Measurements from ENCODE around the gene MOB3B.

MOB3B gene

DNA sequence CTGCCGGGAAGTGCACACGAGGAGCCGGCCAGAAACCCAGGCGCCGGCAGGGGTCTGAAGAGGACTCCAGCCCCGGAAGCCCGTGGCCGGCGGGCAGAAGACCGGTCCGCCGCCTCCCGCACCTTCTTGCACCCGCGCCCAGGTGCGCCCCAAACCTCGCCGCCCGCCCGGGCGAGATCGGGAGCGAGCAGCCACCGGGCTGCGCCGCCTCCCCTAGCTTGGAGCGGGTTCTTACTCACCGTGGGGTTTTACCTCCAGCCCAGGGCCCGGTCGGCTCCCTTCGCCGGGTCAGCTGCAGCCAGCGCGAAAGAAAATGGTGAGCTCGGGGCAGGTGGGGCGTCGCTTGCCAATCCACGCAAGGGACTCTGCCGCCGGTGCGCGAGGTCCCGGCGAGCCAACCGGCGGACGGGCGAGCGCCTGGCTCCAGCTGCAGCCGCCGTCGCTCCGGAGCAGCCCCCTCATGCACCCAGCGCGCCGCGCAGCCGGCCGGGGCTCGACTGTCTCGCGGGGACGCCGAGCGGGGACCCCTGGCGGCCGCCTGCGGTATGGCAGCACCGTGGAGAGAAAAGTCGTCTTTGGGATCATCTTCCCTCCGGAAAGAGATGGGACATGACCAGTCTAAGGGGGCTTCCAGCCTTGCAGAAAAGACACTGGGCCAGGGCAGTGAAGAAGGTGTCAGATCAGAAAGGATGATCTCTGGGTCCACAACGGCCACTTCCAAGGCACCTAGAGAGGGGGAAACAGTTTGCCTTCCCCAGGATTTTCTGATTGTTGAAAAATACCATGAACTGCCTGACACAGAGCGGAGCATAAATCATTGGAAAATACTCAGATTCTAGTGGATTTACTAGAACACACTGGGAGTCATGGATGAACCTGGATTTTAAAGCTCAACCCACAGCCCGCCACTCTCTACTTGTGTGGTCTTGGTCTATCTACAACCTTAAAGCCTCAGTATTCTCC lies at the start of gene MOB3B:
MOB3B (minus strand) TSS at position 499 of the 963 bp plus-strand sequence. CDS start 74,264 bp downstream, outside the sequence.
- Histone ChIP-seq H3K4me3 (ENCODE audit: low read depth in 1 of 5, low read length in 5 of 5) (peak within 1 kb of the TSS; percentile 77 to 92 (median 82)), H3K27ac (ENCODE audit: low read depth, low read length) (peak within 1 kb of the TSS; percentile 82), H3K4me1 (ENCODE audit: control insufficient read depth in 5 of 5, insufficient read depth in 5 of 5, low read length in 5 of 5) (peaks cover 0 to 26% (median 16%) of the 10 kb centered on the region in 5 donors), H3K36me3 (ENCODE audit: control insufficient read depth in 5 of 5, insufficient read depth in 5 of 5, low read length in 5 of 5) (no peaks in the 10 kb centered on the region), H3K9ac (ENCODE audit: low read length in 5 of 5) (peak within 1 kb of the TSS; percentile 58 to 93 (median 86)), H3K9me3 (ENCODE audit: control insufficient read depth in 5 of 5, low read length in 5 of 5) (no peaks in the 10 kb centered on the region), H3K27me3 (ENCODE audit: control insufficient read depth in 5 of 5, insufficient read depth in 4 of 5, low read length in 5 of 5) (no peaks in the 10 kb centered on the region)

DNA sequence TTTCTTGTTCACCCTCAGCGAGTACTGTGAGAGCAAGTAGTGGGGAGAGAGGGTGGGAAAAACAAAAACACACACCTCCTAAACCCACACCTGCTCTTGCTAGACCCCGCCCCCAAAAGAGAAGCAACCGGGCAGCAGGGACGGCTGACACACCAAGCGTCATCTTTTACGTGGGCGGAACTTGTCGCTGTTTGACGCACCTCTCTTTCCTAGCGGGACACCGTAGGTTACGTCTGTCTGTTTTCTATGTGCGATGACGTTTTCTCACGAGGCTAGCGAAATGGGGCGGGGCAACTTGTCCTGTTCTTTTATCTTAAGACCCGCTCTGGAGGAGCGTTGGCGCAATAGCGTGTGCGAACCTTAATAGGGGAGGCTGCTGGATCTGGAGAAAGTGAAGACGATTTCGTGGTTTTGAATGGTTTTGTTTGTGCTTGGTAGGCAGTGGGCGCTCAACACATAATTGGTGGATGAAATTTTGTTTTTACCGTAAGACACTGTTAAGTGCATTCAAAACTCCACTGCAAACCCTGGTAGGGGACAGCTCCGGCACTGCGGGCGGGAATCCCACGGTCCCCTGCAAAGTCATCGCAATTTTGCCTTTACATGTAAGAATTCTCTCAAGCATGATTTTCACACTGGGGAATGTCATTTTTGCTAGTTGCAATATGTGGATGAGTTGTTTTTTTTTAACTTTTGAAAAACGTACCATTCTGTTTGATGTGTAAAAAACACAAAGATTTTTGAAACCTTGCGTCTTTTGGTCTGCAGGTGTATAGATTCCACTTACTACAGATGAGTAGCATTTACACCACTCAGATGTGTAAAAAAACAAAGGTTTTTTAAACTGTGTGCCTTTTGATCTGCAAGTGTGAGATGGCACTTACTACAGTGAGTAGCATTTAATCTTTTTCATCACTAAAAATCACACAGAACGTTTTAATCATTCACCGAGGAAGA lies 44.3 kb upstream of the MOB3B start:
- Histone ChIP-seq H3K27me3 (ENCODE audit: control insufficient read depth in 5 of 5, insufficient read depth in 4 of 5, low read length in 5 of 5) (no peaks in the 10 kb centered on the region), H3K9me3 (ENCODE audit: control insufficient read depth in 5 of 5, low read length in 5 of 5) (peaks cover 0 to 7% (median 0%) of the 10 kb centered on the region in 5 donors), H3K27ac (ENCODE audit: low read depth, low read length) (peak overlapping the region; percentile 97), H3K36me3 (ENCODE audit: control insufficient read depth in 5 of 5, insufficient read depth in 5 of 5, low read length in 5 of 5) (no peaks in the 10 kb centered on the region), H3K4me3 (ENCODE audit: low read depth in 1 of 5, low read length in 5 of 5) (peak overlapping the region; percentile 61 to 88 (median 78)), H3K4me1 (ENCODE audit: control insufficient read depth in 5 of 5, insufficient read depth in 5 of 5, low read length in 5 of 5) (peaks cover 8 to 24% (median 16%) of the 10 kb centered on the region in 5 donors), H3K9ac (ENCODE audit: low read length in 5 of 5) (peak overlapping the region; percentile 19 to 87 (median 79))

GRCh38 chr9:27572918-27573633 lies 43.5 kb upstream of the MOB3B start, which contains the start of gene C9orf72:
TSS of gene C9orf72 (minus strand) at chr9:27573481. CDS start at chr9:27567120, 6,361 bp downstream.
- peaks cover 0 to 2% (median 0%) of the 10 kb centered on the region in 5 donors for H3K9me3 ChIP-seq (ENCODE audit: control insufficient read depth in 5 of 5, low read length in 5 of 5)
- peaks cover 8 to 24% (median 16%) of the 10 kb centered on the region in 5 donors for H3K4me1 ChIP-seq (ENCODE audit: control insufficient read depth in 5 of 5, insufficient read depth in 5 of 5, low read length in 5 of 5)
- no peaks in the 10 kb centered on the region for H3K36me3 ChIP-seq (ENCODE audit: control insufficient read depth in 5 of 5, insufficient read depth in 5 of 5, low read length in 5 of 5)
- no peaks in the 10 kb centered on the region for H3K27me3 ChIP-seq (ENCODE audit: control insufficient read depth in 5 of 5, insufficient read depth in 4 of 5, low read length in 5 of 5)
- peak within 1 kb of the TSS; percentile 67 to 88 (median 81) for H3K4me3 ChIP-seq (ENCODE audit: low read depth in 1 of 5, low read length in 5 of 5)
- H3K9ac ChIP-seq (ENCODE audit: low read length in 5 of 5), result peak within 1 kb of the TSS; percentile 57 to 94 (median 85)
- H3K27ac ChIP-seq (ENCODE audit: low read depth, low read length), result peak within 1 kb of the TSS; percentile 97

GRCh38 chr9:27572566-27572917 lies 42.9 kb upstream of the MOB3B start:
- no peaks in the 10 kb centered on the region for H3K27me3 ChIP-seq (ENCODE audit: control insufficient read depth in 5 of 5, insufficient read depth in 4 of 5, low read length in 5 of 5)
- no peaks in the 10 kb centered on the region for H3K9me3 ChIP-seq (ENCODE audit: control insufficient read depth in 5 of 5, low read length in 5 of 5)
- peaks cover 8 to 24% (median 16%) of the 10 kb centered on the region in 5 donors for H3K4me1 ChIP-seq (ENCODE audit: control insufficient read depth in 5 of 5, insufficient read depth in 5 of 5, low read length in 5 of 5)
- H3K27ac ChIP-seq (ENCODE audit: low read depth, low read length), result peak overlapping the region; percentile 97
- H3K4me3 ChIP-seq (ENCODE audit: low read depth in 1 of 5, low read length in 5 of 5), result peak overlapping the region; percentile 67 to 87 (median 79)
- no peaks in the 10 kb centered on the region for H3K36me3 ChIP-seq (ENCODE audit: control insufficient read depth in 5 of 5, insufficient read depth in 5 of 5, low read length in 5 of 5)
- H3K9ac ChIP-seq (ENCODE audit: low read length in 5 of 5), result peak overlapping the region; percentile 57 to 94 (median 83)

- H3K27me3 ChIP-seq (ENCODE audit: control insufficient read depth in 5 of 5, insufficient read depth in 4 of 5, low read length in 5 of 5), result no peaks in the 10 kb centered on the region
These were observed 42.4 kb upstream of the MOB3B start for GRCh38 chr9:27572061-27572460.

DNA sequence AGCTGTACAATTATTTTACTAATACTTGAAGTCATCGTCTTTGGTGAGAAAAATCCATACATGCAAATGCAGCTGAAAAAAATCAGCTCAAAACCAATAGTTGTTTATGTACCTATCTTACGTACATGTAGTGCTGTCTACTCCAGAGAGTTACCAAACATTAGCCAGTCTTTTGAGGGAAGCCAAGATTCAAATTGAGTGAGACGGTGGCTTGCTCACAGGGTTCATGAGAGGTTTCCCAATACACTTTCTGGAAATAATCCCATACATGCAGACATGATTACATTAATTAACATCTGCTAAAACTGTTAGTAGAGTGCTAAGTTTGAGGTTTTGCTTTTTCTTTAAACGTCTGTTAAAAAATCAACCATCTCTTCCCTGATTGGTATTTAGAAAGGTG lies 41.4 kb upstream of the MOB3B start:
- Histone ChIP-seq H3K36me3 (ENCODE audit: control insufficient read depth in 5 of 5, insufficient read depth in 5 of 5, low read length in 5 of 5) (peaks cover 0 to 5% (median 4%) of the 10 kb centered on the region in 5 donors), H3K27me3 (ENCODE audit: control insufficient read depth in 5 of 5, insufficient read depth in 4 of 5, low read length in 5 of 5) (no peaks in the 10 kb centered on the region), H3K9me3 (ENCODE audit: control insufficient read depth in 5 of 5, low read length in 5 of 5) (no peaks in the 10 kb centered on the region), H3K27ac (ENCODE audit: low read depth, low read length) (peak overlapping the region; percentile 97), H3K9ac (ENCODE audit: low read length in 5 of 5) (no peak overlapping the region), H3K4me1 (ENCODE audit: control insufficient read depth in 5 of 5, insufficient read depth in 5 of 5, low read length in 5 of 5) (peaks cover 8 to 31% (median 16%) of the 10 kb centered on the region in 5 donors), H3K4me3 (ENCODE audit: low read depth in 1 of 5, low read length in 5 of 5) (no peak overlapping the region)

More at GRCh38 chr9:27572061-27572460, 42.4 kb upstream of the MOB3B start:
- Histone ChIP-seq H3K27ac (ENCODE audit: low read depth, low read length) (peak overlapping the region; percentile 97), H3K9me3 (ENCODE audit: control insufficient read depth in 5 of 5, low read length in 5 of 5) (no peaks in the 10 kb centered on the region), H3K4me1 (ENCODE audit: control insufficient read depth in 5 of 5, insufficient read depth in 5 of 5, low read length in 5 of 5) (peaks cover 8 to 24% (median 16%) of the 10 kb centered on the region in 5 donors), H3K9ac (ENCODE audit: low read length in 5 of 5) (peak overlapping the region; percentile 23 to 94 (median 83)), H3K36me3 (ENCODE audit: control insufficient read depth in 5 of 5, insufficient read depth in 5 of 5, low read length in 5 of 5) (no peaks in the 10 kb centered on the region), H3K4me3 (ENCODE audit: low read depth in 1 of 5, low read length in 5 of 5) (peak overlapping the region in 4 of 5 donors; percentile 67 to 81 (median 78))

DNA sequence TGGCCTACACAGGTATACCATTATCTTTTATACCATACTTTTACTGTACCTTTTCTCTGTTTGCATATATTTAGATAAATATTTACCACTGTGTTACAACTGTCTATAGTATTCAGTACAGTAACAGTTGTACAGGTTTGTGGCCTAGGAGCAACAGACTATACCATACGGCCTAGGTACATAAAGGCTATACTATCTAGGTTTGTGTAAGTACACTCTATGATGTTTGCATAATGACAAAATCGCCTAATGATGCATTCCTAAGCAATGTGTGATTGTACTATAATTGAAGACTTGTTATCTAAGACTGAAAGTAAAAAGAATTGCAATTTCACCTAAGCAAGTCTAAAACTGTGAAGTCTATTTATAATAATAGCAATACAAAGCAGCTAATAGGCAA lies 39.8 kb upstream of the MOB3B start:
- Histone ChIP-seq H3K9ac (ENCODE audit: low read length in 5 of 5) (no peak overlapping the region), H3K36me3 (ENCODE audit: control insufficient read depth in 5 of 5, insufficient read depth in 5 of 5, low read length in 5 of 5) (peaks cover 0 to 8% (median 4%) of the 10 kb centered on the region in 5 donors), H3K27ac (ENCODE audit: low read depth, low read length) (no peak overlapping the region), H3K27me3 (ENCODE audit: control insufficient read depth in 5 of 5, insufficient read depth in 4 of 5, low read length in 5 of 5) (no peaks in the 10 kb centered on the region), H3K4me3 (ENCODE audit: low read depth in 1 of 5, low read length in 5 of 5) (no peak overlapping the region), H3K4me1 (ENCODE audit: control insufficient read depth in 5 of 5, insufficient read depth in 5 of 5, low read length in 5 of 5) (peaks cover 8 to 36% (median 14%) of the 10 kb centered on the region in 5 donors), H3K9me3 (ENCODE audit: control insufficient read depth in 5 of 5, low read length in 5 of 5) (no peaks in the 10 kb centered on the region)

GRCh38 chr9:27566118-27566517 lies 36.5 kb upstream of the MOB3B start:
- no peaks in the 10 kb centered on the region for H3K9me3 ChIP-seq (ENCODE audit: control insufficient read depth in 5 of 5, low read length in 5 of 5)
- no peaks in the 10 kb centered on the region for H3K27me3 ChIP-seq (ENCODE audit: control insufficient read depth in 5 of 5, insufficient read depth in 4 of 5, low read length in 5 of 5)
- no peak overlapping the region for H3K4me3 ChIP-seq (ENCODE audit: low read depth in 1 of 5, low read length in 5 of 5)
- peaks cover 4 to 16% (median 13%) of the 10 kb centered on the region in 5 donors for H3K36me3 ChIP-seq (ENCODE audit: control insufficient read depth in 5 of 5, insufficient read depth in 5 of 5, low read length in 5 of 5)
- no peak overlapping the region for H3K9ac ChIP-seq (ENCODE audit: low read length in 5 of 5)
- H3K27ac ChIP-seq (ENCODE audit: low read depth, low read length), result no peak overlapping the region
- peaks cover 0 to 16% (median 0%) of the 10 kb centered on the region in 5 donors for H3K4me1 ChIP-seq (ENCODE audit: control insufficient read depth in 5 of 5, insufficient read depth in 5 of 5, low read length in 5 of 5)

DNA sequence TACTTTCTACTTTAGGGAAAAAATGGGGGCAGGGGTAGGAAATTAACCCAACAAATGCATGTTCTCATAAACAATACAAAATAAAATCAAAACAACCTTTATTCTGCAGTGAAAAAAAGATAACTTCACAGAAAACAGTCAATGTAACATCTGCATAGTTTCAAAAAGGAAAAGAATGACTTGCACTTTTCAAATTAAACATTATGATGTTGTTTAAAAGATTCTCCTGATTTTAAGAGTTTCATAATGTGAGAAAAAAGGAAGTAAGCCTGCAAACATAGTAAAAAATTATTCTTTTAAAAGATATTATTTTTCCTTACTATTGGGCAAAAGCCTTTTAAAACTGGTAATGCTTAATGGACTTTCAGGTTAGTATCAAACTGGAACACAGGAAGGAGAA lies 36.1 kb upstream of the MOB3B start:
- peak overlapping the region; percentile 38 for H3K27ac ChIP-seq (ENCODE audit: low read depth, low read length)
- H3K36me3 ChIP-seq (ENCODE audit: control insufficient read depth in 5 of 5, insufficient read depth in 5 of 5, low read length in 5 of 5), result peaks cover 7 to 19% (median 17%) of the 10 kb centered on the region in 5 donors
- H3K9ac ChIP-seq (ENCODE audit: low read length in 5 of 5), result no peak overlapping the region
- H3K4me3 ChIP-seq (ENCODE audit: low read depth in 1 of 5, low read length in 5 of 5), result no peak overlapping the region
- H3K27me3 ChIP-seq (ENCODE audit: control insufficient read depth in 5 of 5, insufficient read depth in 4 of 5, low read length in 5 of 5), result no peaks in the 10 kb centered on the region
- H3K9me3 ChIP-seq (ENCODE audit: control insufficient read depth in 5 of 5, low read length in 5 of 5), result no peaks in the 10 kb centered on the region
- peaks cover 0 to 16% (median 0%) of the 10 kb centered on the region in 5 donors for H3K4me1 ChIP-seq (ENCODE audit: control insufficient read depth in 5 of 5, insufficient read depth in 5 of 5, low read length in 5 of 5)
